ENCODE results near the gene ROBO4. TPM values are rescaled to one million over a fixed set of nuclear protein-coding genes. Genes with fewer than 3 reads are reported as not detected.

ROBO4 gene
- total and polyA plus RNA-seq, 2 of the 13 experiments (the other 11 are each of a cell fraction or from before 2014, with no cell fraction given): 0.07 to 1.1 TPM

DNA sequence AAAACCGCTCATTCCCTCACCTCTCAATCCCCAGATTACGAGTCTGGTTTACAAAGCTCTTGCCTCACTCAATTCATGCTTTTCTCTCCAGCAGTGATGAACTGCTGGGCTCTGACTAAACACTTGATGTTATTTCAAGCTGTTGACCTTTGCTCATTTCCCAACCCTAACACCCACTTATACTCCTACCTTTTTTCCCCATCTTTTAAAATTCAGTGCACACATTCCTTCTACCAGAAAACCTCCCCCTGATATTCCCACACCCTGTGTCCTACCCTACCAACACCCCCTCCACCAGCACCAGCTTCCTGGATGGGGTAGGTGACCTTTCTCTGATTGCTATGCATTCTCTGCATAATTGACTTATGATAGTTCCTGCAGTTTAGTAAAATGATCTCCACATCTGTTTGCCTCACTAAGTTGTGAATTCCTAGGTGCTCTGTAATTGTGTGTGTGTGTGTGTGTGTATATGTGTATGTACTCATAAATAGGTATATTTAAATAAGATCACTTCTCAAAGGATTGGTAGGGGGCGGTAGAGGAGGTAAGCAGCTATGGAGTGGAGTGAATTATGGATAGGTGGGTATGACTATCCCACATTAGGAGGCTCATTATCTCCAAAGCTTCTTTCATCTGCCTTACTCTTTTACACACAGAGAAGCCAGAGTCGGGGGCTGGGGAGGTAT, 37.3 kb upstream of the ROBO4 start (continued):
- no peak for TF ChIP-seq PCBP1 (IDR thresholded peaks at IDR 0.05; ENCODE audit: borderline replicate concordance, low read depth, low read length)
- no peak for TF ChIP-seq DNMT3B (CRISPR knock-in tag; conservative IDR thresholded peaks at IDR 0.05)
- TF ChIP-seq, protein P1, sequence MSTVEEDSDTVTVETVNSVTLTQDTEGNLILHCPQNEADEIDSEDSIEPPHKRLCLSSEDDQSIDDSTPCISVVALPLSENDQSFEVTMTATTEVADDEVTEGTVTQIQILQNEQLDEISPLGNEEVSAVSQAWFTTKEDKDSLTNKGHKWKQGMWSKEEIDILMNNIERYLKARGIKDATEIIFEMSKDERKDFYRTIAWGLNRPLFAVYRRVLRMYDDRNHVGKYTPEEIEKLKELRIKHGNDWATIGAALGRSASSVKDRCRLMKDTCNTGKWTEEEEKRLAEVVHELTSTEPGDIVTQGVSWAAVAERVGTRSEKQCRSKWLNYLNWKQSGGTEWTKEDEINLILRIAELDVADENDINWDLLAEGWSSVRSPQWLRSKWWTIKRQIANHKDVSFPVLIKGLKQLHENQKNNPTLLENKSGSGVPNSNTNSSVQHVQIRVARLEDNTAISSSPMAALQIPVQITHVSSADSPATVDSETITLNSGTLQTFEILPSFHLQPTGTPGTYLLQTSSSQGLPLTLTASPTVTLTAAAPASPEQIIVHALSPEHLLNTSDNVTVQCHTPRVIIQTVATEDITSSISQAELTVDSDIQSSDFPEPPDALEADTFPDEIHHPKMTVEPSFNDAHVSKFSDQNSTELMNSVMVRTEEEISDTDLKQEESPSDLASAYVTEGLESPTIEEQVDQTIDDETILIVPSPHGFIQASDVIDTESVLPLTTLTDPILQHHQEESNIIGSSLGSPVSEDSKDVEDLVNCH (CRISPR knock-in tag; IDR thresholded peaks at IDR 0.05): no peak
- no peak for TF ChIP-seq ZNF891 (CRISPR knock-in tag; IDR thresholded peaks at IDR 0.05)
- TF ChIP-seq BRCA1 (CRISPR knock-in tag; IDR thresholded peaks at IDR 0.05): no peak
- peak; percentile 57; the same call in 1 of the 2 replicates for TF ChIP-seq ERF (CRISPR knock-in tag; IDR thresholded peaks at IDR 0.05)
- TF ChIP-seq, protein P2, sequence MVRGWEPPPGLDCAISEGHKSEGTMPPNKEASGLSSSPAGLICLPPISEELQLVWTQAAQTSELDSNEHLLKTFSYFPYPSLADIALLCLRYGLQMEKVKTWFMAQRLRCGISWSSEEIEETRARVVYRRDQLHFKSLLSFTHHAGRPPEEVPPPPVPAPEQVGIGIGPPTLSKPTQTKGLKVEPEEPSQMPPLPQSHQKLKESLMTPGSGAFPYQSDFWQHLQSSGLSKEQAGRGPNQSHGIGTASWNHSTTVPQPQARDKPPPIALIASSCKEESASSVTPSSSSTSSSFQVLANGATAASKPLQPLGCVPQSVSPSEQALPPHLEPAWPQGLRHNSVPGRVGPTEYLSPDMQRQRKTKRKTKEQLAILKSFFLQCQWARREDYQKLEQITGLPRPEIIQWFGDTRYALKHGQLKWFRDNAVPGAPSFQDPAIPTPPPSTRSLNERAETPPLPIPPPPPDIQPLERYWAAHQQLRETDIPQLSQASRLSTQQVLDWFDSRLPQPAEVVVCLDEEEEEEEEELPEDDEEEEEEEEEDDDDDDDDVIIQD (CRISPR knock-in tag; IDR thresholded peaks at IDR 0.05; ENCODE audit: low read depth): 0 out of 2 replicates have a peak, but pooled peaks have one; percentile 16
- no peak; a peak in 1 of 4 replicates for TF ChIP-seq NR2F1 (CRISPR knock-in tag; IDR thresholded peaks at IDR 0.05)
- TF ChIP-seq, protein P3, sequence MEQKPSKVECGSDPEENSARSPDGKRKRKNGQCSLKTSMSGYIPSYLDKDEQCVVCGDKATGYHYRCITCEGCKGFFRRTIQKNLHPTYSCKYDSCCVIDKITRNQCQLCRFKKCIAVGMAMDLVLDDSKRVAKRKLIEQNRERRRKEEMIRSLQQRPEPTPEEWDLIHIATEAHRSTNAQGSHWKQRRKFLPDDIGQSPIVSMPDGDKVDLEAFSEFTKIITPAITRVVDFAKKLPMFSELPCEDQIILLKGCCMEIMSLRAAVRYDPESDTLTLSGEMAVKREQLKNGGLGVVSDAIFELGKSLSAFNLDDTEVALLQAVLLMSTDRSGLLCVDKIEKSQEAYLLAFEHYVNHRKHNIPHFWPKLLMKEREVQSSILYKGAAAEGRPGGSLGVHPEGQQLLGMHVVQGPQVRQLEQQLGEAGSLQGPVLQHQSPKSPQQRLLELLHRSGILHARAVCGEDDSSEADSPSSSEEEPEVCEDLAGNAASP (CRISPR knock-in tag; IDR thresholded peaks at IDR 0.05; ENCODE audit: borderline replicate concordance): no peak
- no peak for TF ChIP-seq HMG20B (CRISPR knock-in tag; conservative IDR thresholded peaks at IDR 0.05)
- peak; percentile 23; the same call in 1 of the 2 replicates for TF ChIP-seq BCL6 (CRISPR knock-in tag; IDR thresholded peaks at IDR 0.05)
- no peak for TF ChIP-seq SNAI1 (CRISPR knock-in tag; IDR thresholded peaks at IDR 0.05; ENCODE audit: borderline replicate concordance)
- TF ChIP-seq MAFG (CRISPR knock-in tag; IDR thresholded peaks at IDR 0.05): no peak
- no peak for TF ChIP-seq PRPF4 (IDR thresholded peaks at IDR 0.05; ENCODE audit: low read depth, low read length, poor library complexity, severe bottlenecking)
- TF ChIP-seq EHMT2 (IDR thresholded peaks at IDR 0.05; ENCODE audit: borderline replicate concordance, low read depth, low read length): no peak
- TF ChIP-seq ZNF614 (CRISPR knock-in tag; IDR thresholded peaks at IDR 0.05; ENCODE audit: borderline replicate concordance): no peak
- TF ChIP-seq, protein P4, sequence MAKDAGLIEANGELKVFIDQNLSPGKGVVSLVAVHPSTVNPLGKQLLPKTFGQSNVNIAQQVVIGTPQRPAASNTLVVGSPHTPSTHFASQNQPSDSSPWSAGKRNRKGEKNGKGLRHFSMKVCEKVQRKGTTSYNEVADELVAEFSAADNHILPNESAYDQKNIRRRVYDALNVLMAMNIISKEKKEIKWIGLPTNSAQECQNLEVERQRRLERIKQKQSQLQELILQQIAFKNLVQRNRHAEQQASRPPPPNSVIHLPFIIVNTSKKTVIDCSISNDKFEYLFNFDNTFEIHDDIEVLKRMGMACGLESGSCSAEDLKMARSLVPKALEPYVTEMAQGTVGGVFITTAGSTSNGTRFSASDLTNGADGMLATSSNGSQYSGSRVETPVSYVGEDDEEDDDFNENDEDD (CRISPR knock-in tag; IDR thresholded peaks at IDR 0.05; ENCODE audit: borderline replicate concordance): no peak
- TF ChIP-seq, protein P5, sequence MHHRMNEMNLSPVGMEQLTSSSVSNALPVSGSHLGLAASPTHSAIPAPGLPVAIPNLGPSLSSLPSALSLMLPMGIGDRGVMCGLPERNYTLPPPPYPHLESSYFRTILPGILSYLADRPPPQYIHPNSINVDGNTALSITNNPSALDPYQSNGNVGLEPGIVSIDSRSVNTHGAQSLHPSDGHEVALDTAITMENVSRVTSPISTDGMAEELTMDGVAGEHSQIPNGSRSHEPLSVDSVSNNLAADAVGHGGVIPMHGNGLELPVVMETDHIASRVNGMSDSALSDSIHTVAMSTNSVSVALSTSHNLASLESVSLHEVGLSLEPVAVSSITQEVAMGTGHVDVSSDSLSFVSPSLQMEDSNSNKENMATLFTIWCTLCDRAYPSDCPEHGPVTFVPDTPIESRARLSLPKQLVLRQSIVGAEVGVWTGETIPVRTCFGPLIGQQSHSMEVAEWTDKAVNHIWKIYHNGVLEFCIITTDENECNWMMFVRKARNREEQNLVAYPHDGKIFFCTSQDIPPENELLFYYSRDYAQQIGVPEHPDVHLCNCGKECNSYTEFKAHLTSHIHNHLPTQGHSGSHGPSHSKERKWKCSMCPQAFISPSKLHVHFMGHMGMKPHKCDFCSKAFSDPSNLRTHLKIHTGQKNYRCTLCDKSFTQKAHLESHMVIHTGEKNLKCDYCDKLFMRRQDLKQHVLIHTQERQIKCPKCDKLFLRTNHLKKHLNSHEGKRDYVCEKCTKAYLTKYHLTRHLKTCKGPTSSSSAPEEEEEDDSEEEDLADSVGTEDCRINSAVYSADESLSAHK (CRISPR knock-in tag; IDR thresholded peaks at IDR 0.05; ENCODE audit: borderline replicate concordance): no peak

All from HepG2 (cell line).